NCI-H460 (cell line): ENCODE data around the gene AIMP2. TPM values are rescaled to one million over a fixed set of nuclear protein-coding genes. Genes with fewer than 3 reads are reported as not detected.
"Not testable (repeated sequence)": the region's sequence is repeated elsewhere in the genome, so short reads cannot be mapped to it uniquely, and the experiment has no call there.

ENCODE experiments used
- DNase-seq: peaks from one replicate; pipeline ENCODE4 v3.0.0-alpha.2; 2016; ENCODE audit warnings: low read depth; ENCODE audit errors: extremely low read depth
- polyA plus RNA-seq: library from polyadenylated mRNA; depleted of rRNA; stranded (reverse); fragments of >200 nt; gene quantifications from 2 replicates; pipeline ENCODE4 v1.2.3, GENCODE V29; 2014; cell fraction: nucleus; rRNA removed
- total RNA-seq: library from RNA; depleted of rRNA; stranded (reverse); fragments of >200 nt; shearing (Covaris generic); gene quantifications from 2 replicates; pipeline ENCODE4 v1.2.3, GENCODE V29; 2014; rRNA removed

Gene AIMP2
- total RNA-seq = 110 and 134 TPM in 2 replicates
- 77.1 and 78.3 TPM in 2 replicates for polyA plus RNA-seq

DNA sequence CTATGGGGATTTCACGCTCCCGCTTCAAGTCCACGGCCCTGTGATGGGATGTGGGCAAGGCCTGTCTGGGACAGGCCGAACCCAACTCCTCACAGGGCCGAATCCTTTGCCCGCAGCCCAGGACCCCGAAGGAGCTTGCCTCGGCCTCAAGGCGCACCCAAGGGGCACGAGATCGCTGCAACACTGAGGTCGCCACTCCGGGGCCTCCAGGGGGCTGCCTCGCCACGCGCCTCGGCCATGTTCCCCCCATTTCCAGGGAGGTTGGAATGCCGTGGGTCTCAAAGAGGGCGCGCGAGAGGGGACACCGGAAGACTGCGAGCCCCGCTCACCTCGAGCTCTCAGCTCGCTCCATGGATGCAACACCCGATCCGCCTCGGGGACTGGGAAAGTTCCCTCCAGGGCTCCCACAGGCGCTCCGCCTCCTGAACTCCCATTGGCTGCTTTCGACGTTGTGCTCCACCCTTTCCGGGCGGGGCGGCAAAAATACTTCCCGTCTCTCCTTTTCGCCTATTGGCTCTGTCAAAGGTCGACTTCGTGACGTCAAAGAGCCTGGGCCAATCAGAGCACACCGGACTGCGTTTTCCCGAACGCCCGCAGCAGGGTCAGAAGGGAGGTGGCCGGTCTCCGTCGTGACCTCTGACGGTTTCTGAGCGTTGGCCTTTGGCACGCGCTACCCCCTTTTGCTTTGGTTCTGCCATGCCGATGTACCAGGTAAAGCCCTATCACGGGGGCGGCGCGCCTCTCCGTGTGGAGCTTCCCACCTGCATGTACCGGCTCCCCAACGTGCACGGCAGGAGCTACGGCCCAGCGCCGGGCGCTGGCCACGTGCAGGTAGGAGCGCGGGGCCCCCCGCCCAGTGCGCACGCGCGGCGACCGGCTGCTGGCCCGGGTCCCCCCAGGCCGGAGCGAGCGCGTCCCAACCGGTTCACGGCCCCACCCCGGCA, at the start of gene AIMP2, which contains the start of gene PMS2:
Gene AIMP2, plus strand, starts transcription at position 605 of the 944 bp plus-strand sequence. Its CDS starts 92 bp downstream, at position 697.
Gene PMS2, minus strand, starts transcription at position 382 of the 944 bp plus-strand sequence. Its CDS starts 30 bp downstream, at position 352.
- DNase-seq = peak; percentile 100

DNA sequence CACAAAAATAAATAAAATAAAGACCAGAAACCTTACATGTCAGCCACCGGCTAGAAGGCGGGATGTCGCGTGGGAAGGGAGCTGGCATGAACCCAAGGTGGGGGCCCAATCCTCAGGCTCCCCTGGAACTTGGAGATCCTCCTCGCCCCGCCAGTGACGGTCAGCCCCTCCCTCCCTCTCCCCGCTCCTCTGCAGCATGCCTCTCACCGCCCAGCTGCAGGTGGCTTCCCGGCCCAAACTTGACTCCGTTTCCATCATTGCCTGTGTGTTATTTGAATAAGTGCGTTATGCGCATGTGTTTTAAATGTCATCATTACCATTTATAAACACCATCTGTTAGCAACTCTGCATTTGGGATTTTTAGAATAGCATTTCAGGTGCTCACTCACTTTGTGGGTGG, 45.9 kb upstream of the AIMP2 start:
- DNase-seq = not testable (repeated sequence)

DNA sequence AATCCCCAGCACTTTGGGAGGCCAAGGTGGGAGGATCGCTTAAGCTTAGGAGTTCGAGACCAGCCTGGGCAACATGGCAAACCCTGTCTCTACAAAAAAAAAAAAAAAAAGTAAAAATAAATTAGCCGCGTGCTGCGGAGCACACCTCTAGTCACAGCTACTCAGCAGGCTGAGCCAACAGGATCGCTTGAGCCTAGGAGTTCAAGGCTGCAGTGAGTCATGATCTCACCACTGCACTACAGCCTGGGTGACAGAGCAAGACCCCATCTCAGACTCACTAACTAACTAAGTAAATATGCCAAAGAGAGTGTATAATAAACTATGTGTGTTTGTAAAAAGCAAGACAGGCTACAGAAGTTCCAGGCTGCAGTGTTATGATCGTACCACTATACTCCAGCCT, 45.3 kb upstream of the AIMP2 start:
- DNase-seq = not testable (repeated sequence)

DNA sequence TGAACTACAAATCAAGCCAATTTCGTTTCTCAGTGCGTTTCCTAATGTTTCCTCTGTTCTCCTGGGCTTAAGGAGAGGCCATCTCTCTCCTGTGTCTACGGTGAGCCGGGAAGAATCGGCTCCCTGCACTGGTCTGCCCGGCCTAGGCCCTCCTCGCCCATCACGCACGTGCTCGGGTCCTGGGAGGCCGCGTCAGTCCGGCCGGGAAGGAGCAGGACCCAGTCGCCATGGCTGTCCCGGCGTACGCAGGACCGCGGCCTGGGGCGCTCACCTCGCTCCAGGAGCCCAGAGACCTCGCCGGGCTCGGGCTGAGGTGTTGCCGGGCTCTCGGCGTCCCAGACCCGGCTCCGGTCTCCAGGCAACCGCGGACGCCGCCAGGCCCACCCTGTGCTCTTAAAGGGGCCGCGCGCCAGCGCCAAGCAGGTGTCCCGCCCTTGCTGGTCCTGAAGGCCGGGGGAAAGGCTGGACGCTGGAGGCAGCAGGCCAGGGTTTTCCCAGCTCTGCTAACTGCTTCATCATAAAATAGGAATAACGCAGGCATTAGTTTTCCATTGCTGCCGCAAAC, 38.6 kb upstream of the AIMP2 start, which contains the start of gene RSPH10B:
Gene RSPH10B, minus strand, starts transcription at position 343 of the 565 bp plus-strand sequence. CDS start 3,573 bp downstream, outside the sequence.
- DNase-seq = not testable (repeated sequence)

DNA sequence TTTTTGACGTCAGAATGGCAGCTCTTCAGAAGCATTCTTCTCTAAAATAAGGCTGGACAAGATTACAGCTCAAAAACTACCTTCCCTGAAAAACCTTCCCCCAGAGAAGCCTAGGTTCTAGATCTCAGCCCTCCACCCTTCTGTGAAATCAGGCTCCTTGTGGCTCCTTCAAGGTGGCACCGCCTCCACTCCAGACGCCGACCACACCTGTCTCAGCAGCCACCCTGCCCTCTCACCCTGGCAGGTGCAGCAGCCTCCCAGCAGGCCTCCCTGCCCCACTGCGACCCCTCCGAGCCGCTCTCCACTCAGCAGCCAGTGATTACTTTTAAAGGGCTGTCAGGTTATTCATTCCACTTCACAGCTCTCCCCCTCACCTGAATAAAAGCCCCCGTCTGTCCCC, 35.5 kb upstream of the AIMP2 start:
- not testable (repeated sequence) for DNase-seq

DNA sequence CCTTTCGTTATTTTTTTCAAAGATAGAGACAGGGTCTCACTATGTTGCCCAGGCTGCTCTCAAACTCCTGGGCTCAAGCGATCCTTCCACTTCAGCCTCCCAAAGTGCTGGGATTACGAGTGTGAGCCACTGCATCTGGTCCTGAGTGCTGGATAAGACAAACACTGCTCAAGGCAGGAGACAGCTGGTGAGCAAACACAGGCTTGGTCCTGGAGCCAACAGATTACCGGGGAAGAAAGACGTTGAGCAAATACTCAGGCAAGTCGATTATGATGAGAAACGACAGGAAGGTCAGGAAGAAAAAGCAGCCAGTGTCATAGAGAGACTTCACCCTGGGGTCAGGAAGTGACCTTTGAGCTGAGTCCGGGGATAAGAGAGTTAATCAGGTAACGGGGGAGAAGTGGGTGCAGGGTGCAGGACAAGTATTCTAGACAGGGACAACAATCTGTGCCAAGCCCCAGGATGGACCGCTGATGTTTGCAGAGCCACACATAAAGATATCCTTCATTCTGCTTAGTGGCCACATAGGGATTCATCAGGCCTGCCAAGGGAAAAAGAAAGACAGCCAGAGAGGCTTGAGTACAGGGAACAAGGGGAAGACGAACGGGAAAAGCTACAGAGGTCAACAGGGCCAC, 29.3 kb upstream of the AIMP2 start:
- not testable (repeated sequence) for DNase-seq

DNA sequence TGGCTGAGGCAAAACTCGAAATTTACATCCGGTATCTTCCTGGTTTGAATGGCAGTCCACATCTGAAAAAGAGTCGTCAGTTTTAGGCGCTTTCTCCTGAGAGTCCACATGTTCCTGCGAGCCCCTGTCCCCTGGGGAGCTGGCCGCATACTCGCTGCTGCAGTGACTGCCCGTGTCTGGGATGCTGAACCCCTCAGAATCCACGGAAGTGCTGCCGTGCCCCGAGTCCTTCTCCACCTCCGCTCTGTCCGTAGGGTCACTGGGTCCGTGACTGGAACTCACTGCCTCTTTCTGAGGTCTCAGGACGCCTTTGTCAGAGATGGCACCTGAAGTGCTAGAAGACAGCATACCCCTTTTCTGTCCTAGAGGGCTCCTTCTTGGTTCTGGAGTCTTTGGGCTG, 22.0 kb upstream of the AIMP2 start:
- not testable (repeated sequence) for DNase-seq

DNA sequence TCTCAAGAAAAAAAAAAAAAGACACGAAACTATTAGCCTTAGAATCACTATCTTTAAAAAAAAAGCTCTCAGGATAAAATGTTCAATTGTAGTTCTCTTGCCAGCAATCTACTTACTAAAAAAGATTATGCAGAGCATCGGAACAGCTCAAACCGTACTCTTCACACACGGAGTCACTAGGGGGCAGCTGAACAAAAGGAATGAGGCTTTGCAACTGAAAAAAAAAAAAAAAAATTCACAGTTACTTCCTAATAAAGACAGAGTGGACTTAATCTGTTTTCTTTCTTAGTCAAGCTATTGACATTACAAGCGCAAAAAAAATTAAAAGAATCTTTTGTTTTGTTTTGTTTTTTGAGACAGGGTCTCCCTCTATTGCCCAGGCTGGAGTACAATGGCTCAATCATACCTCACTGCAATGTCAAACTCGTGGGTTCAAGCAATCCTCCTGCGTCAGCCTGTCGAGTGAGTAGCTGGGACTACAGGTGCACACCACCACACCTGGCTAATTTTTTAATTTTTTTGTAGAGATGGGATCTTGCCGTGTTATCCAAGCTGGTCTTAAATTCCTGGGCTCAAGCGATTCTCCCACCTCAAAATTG, 11.8 kb upstream of the AIMP2 start:
- DNase-seq = peak; percentile 67

DNA sequence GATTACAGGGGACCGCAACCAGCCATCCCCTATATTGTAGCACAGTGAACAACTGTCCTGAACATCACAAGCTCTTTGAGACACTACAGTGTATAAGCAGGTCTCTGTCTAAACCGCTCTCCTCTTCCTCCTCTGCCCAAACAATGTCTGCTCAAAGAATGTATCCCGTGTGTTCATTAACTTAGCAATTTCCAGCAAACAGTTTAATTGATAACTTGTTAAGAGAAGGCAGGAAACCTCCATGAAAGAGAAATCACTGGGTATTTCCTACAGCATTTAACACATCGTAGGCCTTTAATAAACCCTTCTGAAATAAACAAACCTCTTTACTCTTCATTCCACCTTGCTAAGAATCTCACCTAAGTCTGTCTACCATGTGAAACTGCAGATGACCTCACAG, 1.7 kb upstream of the AIMP2 start:
- DNase-seq = no peak

DNA sequence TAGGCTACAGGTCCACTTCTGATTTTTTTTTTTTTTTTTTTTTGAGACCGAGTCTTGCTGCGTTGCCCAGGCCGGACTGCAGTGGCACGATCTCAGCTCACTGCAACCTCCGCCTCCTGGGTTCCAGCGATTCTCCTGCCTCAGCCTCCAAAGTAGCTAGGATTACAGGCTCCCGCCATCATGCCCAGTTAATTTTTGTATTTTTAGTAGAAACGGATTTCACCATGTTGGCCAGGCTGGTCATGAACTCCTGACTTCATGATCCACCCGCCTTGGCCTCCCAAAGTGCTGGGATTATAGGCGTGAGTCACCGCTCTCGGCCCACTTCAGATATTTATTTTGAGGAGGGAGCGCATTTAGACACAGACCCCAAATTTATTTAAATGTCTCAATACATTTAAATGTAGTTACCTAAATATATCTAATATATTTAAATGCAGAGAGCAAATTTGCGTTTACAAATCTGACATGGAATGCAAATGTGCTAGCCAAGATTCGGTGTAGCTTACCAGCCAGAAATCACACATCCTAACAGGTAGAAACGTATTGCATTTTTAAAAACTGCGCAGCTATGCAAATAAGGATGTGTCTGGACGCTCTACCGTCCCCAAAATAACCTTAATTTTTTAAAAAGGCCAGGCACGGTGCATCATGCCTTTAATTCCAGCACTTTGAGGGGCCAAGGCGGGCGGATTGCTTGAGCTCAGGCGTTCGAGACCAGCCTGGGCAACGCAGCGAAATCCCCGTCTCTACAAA, 1.1 kb upstream of the AIMP2 start:
- not testable (repeated sequence) for DNase-seq

DNA sequence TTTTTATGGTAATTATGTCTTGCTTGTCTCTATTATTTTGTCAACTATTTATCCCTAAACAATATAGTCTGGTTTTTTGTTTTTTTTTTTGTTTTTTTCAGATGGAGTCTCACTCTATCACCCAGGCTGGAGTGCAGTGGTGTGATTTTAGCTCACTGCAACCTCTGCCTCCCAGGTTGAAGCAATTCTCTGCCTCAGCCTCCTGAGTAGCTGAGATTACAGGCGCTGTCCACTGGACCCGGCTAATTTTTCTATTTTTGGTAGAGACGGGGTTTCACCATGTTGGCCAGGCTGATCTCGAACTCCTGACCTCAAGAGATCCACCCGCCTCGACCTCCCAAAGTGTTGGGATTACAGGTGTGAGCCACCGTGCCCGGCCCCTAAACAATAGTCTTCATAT, 1.3 kb downstream of the AIMP2 start:
- DNase-seq = not testable (repeated sequence)

DNA sequence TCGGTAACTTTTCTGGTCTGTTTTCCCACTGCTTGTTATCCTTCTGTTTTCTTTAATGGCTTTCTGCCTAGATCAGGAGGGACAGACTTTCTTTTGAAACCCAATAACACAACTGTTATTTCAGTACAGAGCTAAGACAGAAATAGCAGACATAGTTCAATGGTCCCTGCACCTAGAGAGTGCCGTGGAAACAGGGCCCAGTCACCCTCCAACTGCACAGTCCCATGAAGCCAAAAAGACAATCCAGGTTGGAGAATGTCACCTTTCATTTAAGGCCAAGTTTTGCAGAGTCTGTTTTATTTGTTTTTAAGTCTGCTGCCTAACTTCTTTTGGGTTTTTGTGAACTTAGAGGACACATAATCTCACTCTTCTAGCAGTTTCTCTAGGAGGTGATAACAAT, 2.5 kb downstream of the AIMP2 start:
- DNase-seq = no peak

DNA sequence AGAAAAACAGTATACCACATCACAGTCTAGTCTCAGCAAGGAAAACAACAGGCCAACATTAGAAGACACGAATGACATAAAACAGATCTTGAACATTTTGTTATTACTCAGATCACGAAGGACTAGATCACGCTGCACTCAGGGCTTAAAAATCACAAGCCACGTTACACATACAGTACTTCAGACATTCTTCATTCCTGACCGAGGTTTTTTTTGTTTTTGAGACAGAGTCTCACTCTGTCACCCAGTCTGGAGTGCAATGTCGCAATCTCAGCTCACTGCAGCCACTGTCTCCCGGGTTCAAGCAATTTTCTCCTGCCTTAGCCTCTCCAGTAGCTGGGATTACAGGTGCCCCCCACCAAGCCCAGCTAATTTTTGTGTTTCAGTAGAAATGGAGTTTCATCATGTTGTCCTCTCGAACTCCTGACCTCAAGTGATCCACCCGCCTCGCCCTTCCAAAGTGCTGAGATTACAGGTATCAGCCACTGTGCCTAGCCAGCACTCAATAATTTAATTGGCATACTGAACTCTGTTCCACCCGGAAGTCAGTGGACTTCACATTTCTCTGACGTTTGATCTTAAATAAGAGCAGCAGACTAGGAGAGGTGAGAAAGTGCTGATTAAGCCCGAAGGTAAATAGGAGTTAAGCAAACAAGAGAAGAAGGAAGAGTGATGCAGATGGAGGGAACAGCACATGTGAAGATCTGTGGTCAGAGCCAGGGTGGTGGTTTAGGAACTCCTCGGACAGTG, 3.5 kb downstream of the AIMP2 start:
- no peak for DNase-seq

DNA sequence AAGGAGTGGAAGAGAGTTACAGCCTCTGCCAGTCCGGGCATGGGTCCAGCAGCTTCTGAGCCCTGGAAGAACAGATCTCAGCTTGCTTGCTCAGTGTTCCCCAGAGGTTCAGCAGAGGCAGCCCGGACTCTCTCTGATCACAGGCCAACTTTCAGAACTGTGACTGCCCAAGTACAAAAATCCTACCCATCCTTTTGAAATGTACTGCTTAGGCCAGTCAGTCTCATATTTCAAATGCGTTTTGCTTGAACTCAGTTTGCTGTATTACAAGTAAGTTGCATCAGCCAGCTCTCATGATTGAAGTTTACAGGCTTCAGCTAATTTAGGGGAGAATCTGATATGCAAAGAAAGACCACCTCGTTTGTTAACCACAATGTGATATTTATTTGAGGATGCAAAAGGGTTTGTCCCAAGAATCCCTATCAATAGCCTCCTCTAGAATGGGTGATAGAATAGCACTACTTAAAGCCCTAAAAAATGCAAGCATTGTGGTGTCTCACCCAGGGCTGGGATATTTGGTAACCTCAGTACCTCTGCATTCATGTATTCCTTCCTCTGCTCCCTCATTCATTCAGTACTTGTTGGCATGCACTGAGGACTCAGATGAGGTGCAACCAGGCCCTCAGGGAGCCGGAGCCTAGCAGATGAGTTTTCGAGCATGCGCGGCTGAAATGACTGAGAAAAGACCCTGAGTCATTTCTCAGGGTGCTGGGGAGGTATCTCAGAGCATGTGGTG, 7.0 kb downstream of the AIMP2 start:
- DNase-seq = peak; percentile 91

DNA sequence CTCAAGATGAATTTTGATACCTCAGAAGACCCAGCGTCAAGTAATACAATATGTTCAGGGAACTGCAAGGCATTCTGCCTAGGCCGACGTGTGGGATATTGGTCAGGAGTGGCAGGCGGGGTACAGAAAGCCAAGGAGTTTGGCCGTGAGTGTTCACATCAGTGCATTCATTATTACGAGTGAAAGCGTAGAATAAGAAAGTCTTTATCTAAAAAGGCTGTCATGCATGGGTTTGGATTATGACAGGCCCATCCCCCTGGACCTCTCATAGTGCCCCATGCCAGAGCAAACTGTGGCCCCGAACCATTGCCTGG, 7.5 kb downstream of the AIMP2 start:
- DNase-seq = no peak

DNA sequence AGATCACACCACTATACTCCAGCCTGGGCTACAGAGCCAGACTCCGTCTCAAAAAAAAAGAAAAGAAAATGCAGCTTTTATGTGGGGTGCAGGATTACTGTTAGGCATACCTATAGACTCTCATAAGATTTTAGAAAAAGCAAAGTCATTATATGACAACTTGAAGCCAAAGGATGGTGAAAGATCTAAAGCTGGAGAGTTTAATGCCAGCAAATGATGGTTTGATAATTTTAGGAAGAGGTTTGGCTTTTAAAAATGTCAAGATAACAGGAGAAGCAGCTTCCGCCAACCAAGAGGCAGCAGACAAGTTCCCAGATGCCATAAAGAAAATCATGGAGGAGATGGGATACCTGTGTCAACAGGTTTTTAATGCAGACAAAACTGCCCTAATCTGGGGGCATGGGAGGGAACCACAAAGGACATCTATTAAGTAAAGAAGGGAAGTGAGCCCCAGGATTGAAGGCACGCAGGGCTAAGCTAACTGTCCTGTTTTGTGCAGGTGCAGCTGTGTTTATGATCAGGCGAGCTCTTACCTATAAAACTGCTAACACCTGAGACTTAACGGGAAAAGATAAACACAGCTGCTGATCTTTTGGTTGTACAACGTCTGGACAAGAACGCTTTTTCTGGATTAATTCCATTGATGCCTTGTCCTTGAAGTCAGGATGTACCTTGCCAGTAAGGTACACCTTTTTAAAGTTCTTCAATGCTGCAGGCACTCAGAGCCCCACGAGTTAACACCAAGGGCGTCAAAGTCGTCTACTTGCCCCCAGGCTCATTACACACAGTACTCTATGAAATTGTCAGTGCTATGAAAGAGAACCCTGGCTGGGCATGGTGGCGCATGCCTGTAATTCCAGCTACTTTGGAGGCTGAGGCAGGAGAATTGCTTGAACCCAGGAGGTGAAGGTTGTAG, 11.6 kb downstream of the AIMP2 start:
- no peak for DNase-seq

DNA sequence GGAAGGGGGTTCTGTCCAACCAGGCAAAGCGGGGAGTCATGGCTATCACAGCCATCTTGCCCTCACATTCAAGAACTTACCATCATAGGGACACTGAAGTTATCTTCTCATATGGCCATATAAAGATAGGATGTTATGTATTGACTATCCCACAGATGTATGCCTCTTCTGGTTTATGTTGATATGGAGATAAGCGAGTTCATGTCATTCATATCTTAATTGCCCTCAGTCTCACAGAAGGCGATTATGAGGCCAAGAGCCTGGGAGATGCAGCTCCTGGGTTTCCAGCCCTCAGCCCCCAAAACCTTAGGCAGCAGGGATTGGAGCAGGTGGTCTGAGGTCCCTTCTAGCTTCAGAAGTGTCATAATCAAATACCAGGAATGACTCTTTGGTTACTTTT, 13.6 kb downstream of the AIMP2 start:
- no peak for DNase-seq
